HG03139 (cell line): Measurements from ENCODE around the gene CD109.
"Not testable (repeated sequence)": the region's sequence is repeated elsewhere in the genome, so short reads cannot be mapped to it uniquely, and the experiment has no call there.

Experiments
- ATAC-seq: cut with Tn5 transposase; IDR thresholded peaks from one replicate; pipeline ENCODE4 v1.9.1; 2021; ENCODE audit not compliant: unreplicated experiment

CD109 gene

GRCh38 chr6:73724389-73724788 lies 28.4 kb downstream of the CD109 start:
- ATAC-seq, result no peak

DNA sequence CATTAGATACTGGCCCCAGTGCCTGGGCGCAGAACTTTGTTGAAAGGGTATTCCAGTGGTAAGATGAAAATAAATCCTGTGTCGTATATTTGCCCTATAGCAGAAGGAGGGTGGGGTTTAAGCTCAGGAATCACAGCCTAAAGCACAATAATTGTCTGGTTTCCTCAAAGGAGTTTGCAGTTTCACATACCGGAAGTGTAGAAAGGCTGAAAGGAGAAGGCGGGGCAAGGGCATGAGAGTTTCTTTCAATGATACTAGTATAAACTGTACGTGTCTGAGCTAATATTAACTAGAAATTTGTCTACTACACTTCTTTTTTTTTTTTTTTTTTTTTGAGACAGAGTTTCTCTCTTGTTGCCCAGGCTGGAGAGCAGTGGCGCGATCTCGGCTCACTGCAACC lies 29.2 kb downstream of the CD109 start:
- ATAC-seq, result not testable (repeated sequence)

GRCh38 chr6:73727114-73727513 lies 31.1 kb downstream of the CD109 start:
- no peak for ATAC-seq

- peak; percentile 37 for ATAC-seq
Observed at GRCh38 chr6:73728548-73729205, 32.7 kb downstream of the CD109 start.

DNA sequence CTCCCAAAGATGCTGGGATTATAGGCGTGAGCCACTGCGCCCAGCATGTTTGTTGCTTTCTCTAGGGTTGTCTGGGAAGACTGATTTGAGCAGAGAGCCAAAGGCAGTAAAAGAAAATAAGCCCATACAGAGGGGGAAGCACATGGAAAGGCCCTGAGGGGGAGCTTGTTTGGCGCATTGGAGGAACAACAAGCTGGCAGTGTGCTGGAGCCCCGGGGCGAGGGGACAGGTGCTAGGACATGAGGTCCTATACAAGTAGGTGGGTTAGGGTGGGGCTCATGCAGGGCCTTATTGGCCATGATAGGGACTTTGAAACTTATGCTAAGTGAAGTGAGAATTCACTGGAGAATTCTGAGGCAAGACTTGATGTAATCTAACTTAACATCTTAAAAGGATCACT lies 35.3 kb downstream of the CD109 start:
- no peak for ATAC-seq

GRCh38 chr6:73732845-73733675 lies 37.1 kb downstream of the CD109 start:
- peak; percentile 86 for ATAC-seq

GRCh38 chr6:73733791-73734190 lies 37.8 kb downstream of the CD109 start:
- ATAC-seq, result no peak

DNA sequence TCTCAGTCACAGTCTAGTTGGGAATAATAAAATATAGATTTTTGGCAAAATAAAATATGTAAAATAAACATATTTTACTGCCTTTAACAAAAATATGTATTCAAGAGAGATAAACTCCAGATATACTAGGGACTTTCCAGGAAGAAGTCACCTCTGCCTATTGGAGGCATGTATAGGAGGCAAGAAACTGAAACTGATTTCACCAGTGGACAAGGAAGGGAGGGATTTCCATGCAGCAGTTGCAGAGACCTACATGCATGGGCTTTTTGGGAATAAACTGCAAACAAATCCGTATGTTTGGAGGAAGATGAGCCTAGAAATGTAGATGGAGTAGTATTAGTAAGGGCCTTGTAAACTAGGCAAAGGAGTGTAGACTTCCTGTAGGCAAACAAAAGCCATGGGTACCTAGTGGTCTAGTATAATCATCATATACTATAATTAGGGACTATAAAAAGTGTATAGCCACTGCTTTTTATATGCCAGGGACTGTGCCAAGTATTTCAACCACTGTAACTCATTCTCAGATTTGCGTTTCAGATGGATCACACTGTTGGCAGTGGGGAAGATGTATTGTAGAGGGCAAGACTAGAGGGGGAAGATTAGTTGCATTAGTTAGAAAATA lies 38.9 kb downstream of the CD109 start:
- no peak for ATAC-seq

DNA sequence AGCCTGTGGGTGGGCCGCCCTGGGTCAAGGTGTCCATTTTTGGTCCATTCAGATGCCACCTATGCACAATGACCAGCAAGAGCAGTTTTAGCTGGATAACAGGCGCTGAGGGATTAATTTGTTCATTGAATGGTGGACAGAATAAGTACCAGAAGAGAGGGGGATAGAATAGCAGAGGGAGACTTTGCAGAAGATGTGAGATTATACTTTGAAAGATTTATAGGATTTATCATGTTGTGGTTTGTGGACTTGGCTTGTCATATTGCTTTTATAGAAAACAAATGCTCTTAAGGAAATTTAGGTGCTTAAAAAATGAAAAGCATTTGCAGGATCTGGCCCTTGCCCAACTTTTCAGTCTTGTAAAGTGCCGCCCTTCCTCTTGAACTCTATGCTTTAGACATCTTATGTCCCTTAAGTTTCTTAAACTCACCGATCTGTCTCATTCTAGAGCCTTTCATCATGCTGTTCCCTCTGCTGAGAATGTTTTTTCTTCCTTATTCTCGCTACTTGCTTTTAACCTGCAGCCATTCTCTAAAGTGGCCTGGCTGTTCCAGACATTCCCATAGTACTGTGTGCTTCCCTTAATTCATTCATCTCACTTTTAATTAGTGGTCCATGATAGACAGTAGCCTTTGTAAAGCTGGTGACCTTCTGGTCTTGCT lies 42.5 kb downstream of the CD109 start:
- ATAC-seq, result no peak

- no peak for ATAC-seq
Observed at GRCh38 chr6:73739096-73739495, 43.1 kb downstream of the CD109 start.

DNA sequence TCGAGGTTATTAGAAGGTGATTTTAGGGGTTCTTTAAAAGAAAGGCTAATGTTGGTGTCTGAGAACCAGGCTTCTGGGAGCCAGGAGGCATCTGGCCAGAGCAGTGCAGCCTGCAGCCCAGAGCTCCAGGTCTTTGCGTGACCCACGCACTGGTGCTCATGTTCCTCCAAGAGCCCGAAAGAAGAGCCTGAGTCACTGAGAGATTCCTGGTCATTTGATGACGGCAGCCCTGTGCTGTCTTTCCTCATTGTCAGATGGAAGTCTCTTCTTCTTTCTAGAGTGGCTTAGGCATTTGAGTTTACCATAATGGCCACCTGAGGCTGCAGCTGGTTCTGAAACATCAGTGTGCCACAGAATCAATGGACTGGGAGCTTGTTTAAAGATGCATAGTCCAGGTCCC lies 46.4 kb downstream of the CD109 start:
- no peak for ATAC-seq

GRCh38 chr6:73743081-73743480 lies 47.1 kb downstream of the CD109 start:
- no peak for ATAC-seq

- no peak for ATAC-seq
Observed at GRCh38 chr6:73743556-73743955, 47.6 kb downstream of the CD109 start.

GRCh38 chr6:73746787-73747186 lies 50.8 kb downstream of the CD109 start:
- no peak for ATAC-seq

GRCh38 chr6:73747289-73747688 lies 51.3 kb downstream of the CD109 start:
- ATAC-seq, result peak; percentile 99

GRCh38 chr6:73752943-73753342 lies 56.9 kb downstream of the CD109 start:
- ATAC-seq, result no peak

DNA sequence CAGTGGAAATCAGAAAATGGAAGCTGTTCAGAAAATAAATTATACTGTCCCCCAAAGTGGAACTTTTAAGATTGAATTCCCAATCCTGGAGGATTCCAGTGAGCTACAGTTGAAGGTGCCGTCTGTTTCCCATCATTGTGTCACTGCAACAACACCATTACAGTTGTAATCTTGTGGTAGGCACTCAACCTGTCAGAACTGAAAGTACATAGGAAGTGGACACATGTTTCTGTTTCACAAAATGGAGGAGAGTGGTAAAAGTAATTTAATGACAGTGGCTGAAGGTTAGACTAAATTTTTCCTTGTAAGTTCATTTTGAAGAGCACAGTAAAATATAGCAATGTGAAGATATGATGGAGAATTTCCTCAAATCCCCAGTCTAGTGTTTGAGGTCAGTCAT lies 70.0 kb downstream of the CD109 start:
- no peak for ATAC-seq

GRCh38 chr6:73768558-73768957 lies 72.6 kb downstream of the CD109 start:
- ATAC-seq, result no peak

- ATAC-seq, result no peak
Observed at GRCh38 chr6:73769976-73770375, 74.0 kb downstream of the CD109 start.

- ATAC-seq, result peak; percentile 42
Observed at GRCh38 chr6:73774311-73774774, 78.3 kb downstream of the CD109 start.

DNA sequence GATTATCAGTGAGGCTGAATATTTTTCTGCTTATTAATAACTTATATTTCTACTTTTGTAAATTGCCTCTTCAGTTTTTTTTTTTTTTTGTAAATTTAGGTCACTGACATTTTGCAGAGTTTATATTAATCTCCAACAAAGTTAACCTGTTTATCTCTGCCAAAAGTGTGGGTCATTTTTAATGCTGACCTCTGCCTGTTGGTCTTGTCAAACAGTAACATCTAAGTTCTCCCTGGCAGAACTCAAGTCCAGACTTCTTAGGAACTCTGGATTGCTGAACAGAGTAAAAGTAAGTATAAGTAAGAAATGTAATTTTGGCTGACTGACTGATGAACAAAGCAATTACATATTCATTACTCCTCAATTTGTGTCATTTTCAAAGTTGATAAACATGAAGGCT lies 83.9 kb downstream of the CD109 start:
- no peak for ATAC-seq
